WERI-Rb-1 (cell line): Measurements from ENCODE around the gene ZBTB42.

Experiments
- DNase-seq: peaks from one replicate; pipeline ENCODE4 v3.0.0-alpha.2; 2020
- H3K27ac ChIP-seq: fragments of 250-450 bp; sonication (Bioruptor Pico); 2 replicates; pipeline ENCODE4 v1.5.1; 2020; ENCODE audit warnings: mild to moderate bottlenecking, moderate library complexity
- H3K27me3 ChIP-seq: fragments of 250-450 bp; sonication (Bioruptor Pico); 2 replicates; pipeline ENCODE4 v1.5.1; 2021; ENCODE audit warnings: mild to moderate bottlenecking, low read depth, moderate library complexity; ENCODE audit not compliant: insufficient read depth, severe bottlenecking
- H3K36me3 ChIP-seq: fragments of 250-450 bp; sonication (Bioruptor Pico); 2 replicates; pipeline ENCODE4 v1.5.1; 2020; ENCODE audit warnings: mild to moderate bottlenecking, moderate library complexity
- H3K4me3 ChIP-seq: 2 replicates; pipeline ENCODE4 v1.5.1; 2011; ENCODE audit warnings: low read depth, mild to moderate bottlenecking, control low read depth, low read length
- H3K9me3 ChIP-seq: fragments of 250-450 bp; sonication (Bioruptor Pico); 2 replicates; pipeline ENCODE4 v1.5.1; 2021; ENCODE audit warnings: mild to moderate bottlenecking, moderate library complexity; ENCODE audit not compliant: severe bottlenecking
- TF ChIP-seq, protein P1 (sequence below): IDR thresholded peaks from 2 replicates; pipeline ENCODE4 v1.5.1; 2011; ENCODE audit warnings: low read depth, mild to moderate bottlenecking, control low read depth, inconsistent platforms, low read length

The ZBTB42 gene

DNA sequence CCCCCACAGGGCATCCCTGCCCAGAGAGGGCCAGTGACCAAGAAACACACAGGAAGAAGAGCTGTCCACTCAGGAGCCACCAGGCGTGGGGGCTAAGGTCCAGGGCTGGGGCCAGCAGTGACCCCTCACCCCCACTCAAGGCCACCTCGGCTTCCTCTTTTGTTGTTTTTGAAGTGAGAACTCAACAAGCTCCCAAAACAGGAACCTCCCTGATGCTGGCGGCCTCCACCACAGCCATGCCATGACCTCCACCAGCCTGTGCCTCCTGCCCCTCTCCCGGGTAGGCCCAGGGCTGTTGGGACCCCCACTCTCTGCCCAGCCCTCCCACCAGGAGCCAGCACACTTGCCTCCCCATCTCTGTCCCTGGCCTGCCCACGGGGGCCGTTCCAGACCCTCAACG lies 13.2 kb upstream of the ZBTB42 start:
- no peaks in the 10 kb centered on the region for H3K9me3 ChIP-seq
- peaks cover 35% of the 10 kb centered on the region for H3K36me3 ChIP-seq
- H3K27ac ChIP-seq: no peak overlapping the region
- H3K4me3 ChIP-seq: no peak overlapping the region
- H3K27me3 ChIP-seq: no peaks in the 10 kb centered on the region
- TF ChIP-seq, protein P1, sequence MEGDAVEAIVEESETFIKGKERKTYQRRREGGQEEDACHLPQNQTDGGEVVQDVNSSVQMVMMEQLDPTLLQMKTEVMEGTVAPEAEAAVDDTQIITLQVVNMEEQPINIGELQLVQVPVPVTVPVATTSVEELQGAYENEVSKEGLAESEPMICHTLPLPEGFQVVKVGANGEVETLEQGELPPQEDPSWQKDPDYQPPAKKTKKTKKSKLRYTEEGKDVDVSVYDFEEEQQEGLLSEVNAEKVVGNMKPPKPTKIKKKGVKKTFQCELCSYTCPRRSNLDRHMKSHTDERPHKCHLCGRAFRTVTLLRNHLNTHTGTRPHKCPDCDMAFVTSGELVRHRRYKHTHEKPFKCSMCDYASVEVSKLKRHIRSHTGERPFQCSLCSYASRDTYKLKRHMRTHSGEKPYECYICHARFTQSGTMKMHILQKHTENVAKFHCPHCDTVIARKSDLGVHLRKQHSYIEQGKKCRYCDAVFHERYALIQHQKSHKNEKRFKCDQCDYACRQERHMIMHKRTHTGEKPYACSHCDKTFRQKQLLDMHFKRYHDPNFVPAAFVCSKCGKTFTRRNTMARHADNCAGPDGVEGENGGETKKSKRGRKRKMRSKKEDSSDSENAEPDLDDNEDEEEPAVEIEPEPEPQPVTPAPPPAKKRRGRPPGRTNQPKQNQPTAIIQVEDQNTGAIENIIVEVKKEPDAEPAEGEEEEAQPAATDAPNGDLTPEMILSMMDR: no peak
- no peak for DNase-seq

DNA sequence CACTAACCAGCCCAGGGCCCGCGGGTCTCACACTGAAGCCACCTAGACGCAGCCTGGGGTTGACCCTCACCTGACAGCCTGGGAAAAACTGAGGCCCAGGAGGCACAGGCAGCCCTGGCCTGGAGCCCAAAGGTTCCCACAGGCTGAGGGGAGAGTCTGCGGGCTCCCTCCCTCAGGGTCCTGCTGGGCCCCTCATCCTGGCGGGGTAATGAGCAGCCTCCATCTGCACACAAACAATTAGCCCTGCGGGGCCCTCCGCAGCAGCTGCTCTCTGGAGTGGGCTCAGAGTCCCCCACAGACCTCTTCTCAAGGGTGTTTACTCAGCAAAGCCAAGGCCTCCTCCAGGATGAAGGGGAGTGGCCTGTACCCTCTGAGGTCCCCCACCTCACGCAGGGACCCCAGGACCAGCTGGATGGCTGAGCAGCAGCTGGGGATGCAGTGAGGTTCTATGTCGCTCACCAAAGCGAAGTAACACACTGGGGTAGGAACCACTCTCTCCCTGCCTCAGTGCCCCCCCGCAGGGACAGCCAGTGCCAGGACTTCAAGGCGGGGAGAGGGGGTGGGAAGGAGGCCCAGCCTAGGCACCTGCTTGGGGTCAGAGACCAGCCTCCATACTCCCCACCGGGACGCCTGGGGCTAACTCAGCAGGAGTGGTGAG lies 12.6 kb upstream of the ZBTB42 start:
- Histone ChIP-seq H3K4me3 (no peak overlapping the region), H3K27me3 (no peaks in the 10 kb centered on the region), H3K36me3 (peaks cover 35% of the 10 kb centered on the region), H3K9me3 (no peaks in the 10 kb centered on the region), H3K27ac (no peak overlapping the region)
- TF ChIP-seq, protein P1: no peak
- DNase-seq: no peak

DNA sequence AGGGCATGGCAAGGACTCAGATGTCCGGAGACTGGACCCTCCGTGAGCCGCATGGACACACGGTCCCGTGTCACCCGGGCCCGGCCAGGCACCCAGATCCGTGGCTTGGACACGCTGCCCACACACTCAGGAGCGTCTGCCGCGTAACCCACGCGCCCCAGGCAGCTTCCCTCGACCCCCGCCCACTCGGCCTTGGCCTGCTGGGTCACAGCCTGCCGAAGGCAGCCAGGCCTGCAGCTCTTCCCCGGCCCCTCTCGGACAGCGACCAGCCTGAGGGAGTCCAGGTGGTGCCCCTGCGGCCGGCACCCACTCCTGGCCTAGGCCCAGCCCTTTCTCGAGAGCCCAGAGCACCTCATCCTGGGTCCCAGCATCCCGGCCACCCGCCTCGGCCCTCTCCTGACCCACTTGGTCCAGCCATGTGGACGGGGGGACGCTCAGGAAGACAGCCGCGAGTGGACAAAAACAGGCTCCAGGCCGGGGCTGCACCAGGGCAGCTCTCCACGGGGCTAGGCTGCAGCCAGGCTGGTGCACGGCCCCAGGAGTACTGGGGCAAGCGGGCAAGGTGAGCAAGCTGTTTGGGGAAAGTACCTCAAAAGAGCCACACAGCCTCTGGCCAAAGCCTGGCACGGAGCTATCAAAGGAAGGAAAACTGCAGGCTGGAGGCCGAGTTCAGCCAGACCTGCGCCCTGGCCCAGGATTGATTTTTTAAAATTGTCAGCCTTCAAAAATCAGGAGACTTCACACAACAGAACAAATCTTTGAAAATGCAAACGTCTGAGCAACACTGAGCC lies 11.8 kb upstream of the ZBTB42 start:
- no peak for DNase-seq
- no peak overlapping the region for H3K4me3 ChIP-seq
- H3K27me3 ChIP-seq: no peaks in the 10 kb centered on the region
- H3K27ac ChIP-seq: no peak overlapping the region
- TF ChIP-seq, protein P1: no peak
- no peaks in the 10 kb centered on the region for H3K9me3 ChIP-seq
- peaks cover 32% of the 10 kb centered on the region for H3K36me3 ChIP-seq

DNA sequence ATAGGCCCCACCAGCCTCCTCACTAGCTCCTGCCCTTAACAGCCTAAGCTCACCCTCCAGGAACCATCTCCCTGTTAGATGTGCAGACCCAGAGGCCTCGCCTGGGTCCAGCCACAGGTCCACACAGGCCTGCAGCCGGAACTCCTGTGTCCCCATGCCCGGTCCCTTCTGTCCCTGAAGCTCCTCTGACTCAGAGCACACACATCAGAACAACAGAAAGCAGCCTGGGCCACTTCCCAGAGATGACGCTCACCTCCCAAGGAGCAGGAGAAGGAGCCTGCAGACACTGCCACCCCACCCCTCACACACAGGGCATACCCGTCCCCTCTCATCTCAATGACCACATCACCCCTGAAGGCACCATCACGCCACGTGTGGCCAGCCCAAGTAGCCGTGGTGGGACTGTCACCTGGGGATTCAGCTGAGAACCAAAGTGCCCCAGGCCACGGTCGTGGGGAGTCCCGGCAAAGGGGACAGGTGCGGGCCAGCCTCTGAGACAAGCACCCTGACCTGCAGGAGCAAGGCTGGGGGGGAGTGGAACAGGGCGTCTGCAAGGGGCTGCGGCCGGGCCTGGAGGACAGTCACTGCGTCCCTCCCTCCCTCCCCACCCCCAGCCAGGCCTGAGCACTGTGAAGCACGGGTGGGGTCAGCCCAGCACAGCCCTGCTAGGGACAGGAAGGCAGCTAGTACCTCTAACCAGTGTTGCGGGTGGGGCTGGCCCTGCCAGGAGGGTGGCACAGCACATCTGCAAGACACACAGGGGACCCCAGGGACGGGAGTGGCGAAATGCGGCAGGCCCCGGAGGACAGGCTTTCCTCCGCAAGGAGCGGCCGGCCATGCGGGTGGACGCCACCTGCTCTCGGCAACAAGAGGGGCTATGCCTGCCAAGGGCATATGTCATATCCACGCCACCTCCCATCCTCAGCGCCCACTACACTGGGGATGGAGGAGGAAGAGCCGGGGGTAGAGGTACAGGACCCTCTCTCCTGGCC lies 10.9 kb upstream of the ZBTB42 start:
- Histone ChIP-seq H3K36me3 (peaks cover 31% of the 10 kb centered on the region), H3K9me3 (no peaks in the 10 kb centered on the region)

DNA sequence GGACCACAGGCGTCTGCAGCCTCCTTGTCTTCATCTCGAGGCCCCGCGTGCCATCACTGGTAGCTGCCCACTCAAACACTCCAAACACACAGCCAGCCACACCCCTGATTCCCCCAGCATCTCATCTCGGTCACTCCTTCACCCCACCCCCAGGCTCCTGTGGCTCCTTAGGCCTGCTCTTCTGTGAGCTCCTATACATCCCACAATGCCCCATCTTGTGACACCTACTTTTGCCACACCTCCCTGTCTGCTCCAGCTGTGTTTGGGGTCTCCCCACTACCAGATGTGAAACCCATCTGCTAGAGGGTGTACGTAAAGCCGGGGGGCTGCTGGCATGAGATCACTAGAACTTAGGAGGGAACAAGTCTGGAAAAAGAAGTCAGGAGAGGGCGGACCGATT lies 9.5 kb upstream of the ZBTB42 start:
- H3K9me3 ChIP-seq: no peaks in the 10 kb centered on the region
- TF ChIP-seq, protein P1: no peak
- no peak overlapping the region for H3K4me3 ChIP-seq
- peaks cover 31% of the 10 kb centered on the region for H3K36me3 ChIP-seq
- DNase-seq: no peak
- H3K27me3 ChIP-seq: no peaks in the 10 kb centered on the region
- no peak overlapping the region for H3K27ac ChIP-seq

More for the DNA sequence above, 10.9 kb upstream of the ZBTB42 start:
- DNase-seq: no peak
- Histone ChIP-seq H3K27ac (no peak overlapping the region), H3K4me3 (no peak overlapping the region), H3K27me3 (no peaks in the 10 kb centered on the region)
- TF ChIP-seq, protein P1: no peak
